ENCODE measurements around the gene ILRUN.

DNA sequence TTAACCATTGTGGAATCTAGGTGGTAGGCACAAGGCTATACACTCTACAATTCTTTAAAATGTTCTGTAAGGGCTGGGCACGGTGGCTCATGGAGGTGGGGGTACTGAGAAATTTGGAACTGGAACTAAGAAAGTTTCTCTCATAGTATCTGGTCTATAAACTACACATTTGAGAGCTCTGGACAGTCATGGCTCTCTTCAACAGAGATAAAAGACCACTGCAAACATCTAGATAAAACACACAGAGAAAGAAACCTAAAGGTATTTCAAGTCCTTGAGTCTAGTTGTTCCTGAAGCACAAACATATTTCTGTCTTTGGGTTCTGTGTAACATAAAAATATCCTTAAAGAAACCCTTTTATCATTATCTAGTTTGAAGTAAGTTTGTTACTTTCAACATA is 35.2 kb downstream of the ILRUN start:
- TF ChIP-seq, protein P1, sequence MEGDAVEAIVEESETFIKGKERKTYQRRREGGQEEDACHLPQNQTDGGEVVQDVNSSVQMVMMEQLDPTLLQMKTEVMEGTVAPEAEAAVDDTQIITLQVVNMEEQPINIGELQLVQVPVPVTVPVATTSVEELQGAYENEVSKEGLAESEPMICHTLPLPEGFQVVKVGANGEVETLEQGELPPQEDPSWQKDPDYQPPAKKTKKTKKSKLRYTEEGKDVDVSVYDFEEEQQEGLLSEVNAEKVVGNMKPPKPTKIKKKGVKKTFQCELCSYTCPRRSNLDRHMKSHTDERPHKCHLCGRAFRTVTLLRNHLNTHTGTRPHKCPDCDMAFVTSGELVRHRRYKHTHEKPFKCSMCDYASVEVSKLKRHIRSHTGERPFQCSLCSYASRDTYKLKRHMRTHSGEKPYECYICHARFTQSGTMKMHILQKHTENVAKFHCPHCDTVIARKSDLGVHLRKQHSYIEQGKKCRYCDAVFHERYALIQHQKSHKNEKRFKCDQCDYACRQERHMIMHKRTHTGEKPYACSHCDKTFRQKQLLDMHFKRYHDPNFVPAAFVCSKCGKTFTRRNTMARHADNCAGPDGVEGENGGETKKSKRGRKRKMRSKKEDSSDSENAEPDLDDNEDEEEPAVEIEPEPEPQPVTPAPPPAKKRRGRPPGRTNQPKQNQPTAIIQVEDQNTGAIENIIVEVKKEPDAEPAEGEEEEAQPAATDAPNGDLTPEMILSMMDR (IDR thresholded peaks at IDR 0.05; ENCODE audit: low read depth, low read length, poor library complexity, severe bottlenecking): no peak
- TF ChIP-seq EZH2phosphoT487 (IDR thresholded peaks at IDR 0.05; ENCODE audit: borderline replicate concordance, low read length): no peak
